Fibroblast of lung (primary cell): ENCODE data around the gene SEC14L3. TPM values are rescaled to one million over a fixed set of nuclear protein-coding genes. Genes with fewer than 3 reads are reported as not detected.

Source experiments
- DNase-seq, 2 donors: peaks; one replicate each; pipeline versions ENCODE4 v3.0.0 to v3.0.0-alpha.2; 2010; ENCODE audit warnings: low read depth in 2 of 2
- H2AFZ ChIP-seq: 2 replicates; pipeline ENCODE4 v1.5.1; 2012; ENCODE audit warnings: low read length, control low read depth, inconsistent platforms
- H3K27ac ChIP-seq: 2 replicates; pipeline ENCODE4 v1.5.1; 2011; ENCODE audit warnings: low read length, control low read depth; ENCODE audit not compliant: insufficient read depth
- H3K27me3 ChIP-seq: 2 replicates; pipeline ENCODE4 v1.5.1; 2011; ENCODE audit warnings: mild to moderate bottlenecking, low read length; ENCODE audit not compliant: control insufficient read depth, insufficient read depth
- H3K36me3 ChIP-seq: 2 replicates; pipeline ENCODE4 v1.5.1; 2011; ENCODE audit warnings: low read length; ENCODE audit not compliant: control insufficient read depth, insufficient read depth
- H3K4me1 ChIP-seq: 2 replicates; pipeline ENCODE4 v1.5.1; 2011; ENCODE audit warnings: low read length; ENCODE audit not compliant: control insufficient read depth, insufficient read depth; ENCODE audit errors: extremely low read depth
- H3K4me2 ChIP-seq: 2 replicates; pipeline ENCODE4 v1.5.1; 2011; ENCODE audit warnings: low read length, control low read depth; ENCODE audit not compliant: insufficient read depth; ENCODE audit errors: extremely low read depth
- H3K4me3 ChIP-seq, 4 experiments: fragments of 200-600 bp in 1 of 4; sonication (generic) in 1 of 4; replicated peaks in 1 of 4; 2 replicates each; pipeline ENCODE4 v1.5.1; 2011 to 2016; ENCODE audit warnings: low read length in 4 of 4, low read depth in 3 of 4, mild to moderate bottlenecking in 3 of 4, control low read depth in 2 of 4, inconsistent platforms in 1 of 4, mixed read lengths in 1 of 4; ENCODE audit not compliant: insufficient read depth in 1 of 4; ENCODE audit errors: control extremely low read depth in 1 of 4
- H3K79me2 ChIP-seq: 2 replicates; pipeline ENCODE4 v1.5.1; 2012; ENCODE audit warnings: mild to moderate bottlenecking, low read length, inconsistent platforms; ENCODE audit not compliant: control insufficient read depth, insufficient read depth
- H3K9ac ChIP-seq: 2 replicates; pipeline ENCODE4 v1.5.1; 2011; ENCODE audit warnings: mild to moderate bottlenecking, low read length, control low read depth; ENCODE audit not compliant: insufficient read depth
- H3K9me3 ChIP-seq: 2 replicates; pipeline ENCODE4 v1.5.1; 2012; ENCODE audit warnings: low read depth, low read length; ENCODE audit not compliant: control insufficient read depth, insufficient read depth
- H4K20me1 ChIP-seq: 2 replicates; pipeline ENCODE4 v1.5.1; 2011; ENCODE audit warnings: low read length; ENCODE audit not compliant: control insufficient read depth, insufficient read depth; ENCODE audit errors: extremely low read depth
- CTCF ChIP-seq, 2 donors: IDR thresholded peaks in 1 of 2; conservative IDR thresholded peaks in 1 of 2; 1 replicate in 1 of 2; 2 replicates in 1 of 2; pipeline ENCODE4 v1.5.1; 2011 to 2012; ENCODE audit warnings: low read length in 2 of 2, control low read depth in 1 of 2, inconsistent platforms in 1 of 2, low read depth in 1 of 2, mild to moderate bottlenecking in 1 of 2
- EZH2 ChIP-seq: IDR thresholded peaks from 2 replicates; pipeline ENCODE4 v1.5.1; 2012; ENCODE audit warnings: low read length, control low read depth, mild to moderate bottlenecking; ENCODE audit errors: missing control alignments
- polyA plus RNA-seq, 2 donors: library from polyadenylated mRNA; depleted of rRNA in 1 of 2; stranded (reverse) in 1 of 2; unstranded in 1 of 2; fragments of >200 nt; gene quantifications; 2 replicates each; pipeline ENCODE4 v1.2.1, GENCODE V29; 2011 to 2012; ENCODE audit warnings: missing spikeins in 1 of 2
- total RNA-seq: library from RNA; depleted of rRNA; stranded (reverse); fragments of >200 nt; gene quantifications from 2 replicates; pipeline ENCODE4 v1.2.1, GENCODE V29; 2014

SEC14L3 gene
- total and polyA plus RNA-seq, 2 donors (not counting 1 experiment from before 2014, with no cell fraction given): not detected

DNA sequence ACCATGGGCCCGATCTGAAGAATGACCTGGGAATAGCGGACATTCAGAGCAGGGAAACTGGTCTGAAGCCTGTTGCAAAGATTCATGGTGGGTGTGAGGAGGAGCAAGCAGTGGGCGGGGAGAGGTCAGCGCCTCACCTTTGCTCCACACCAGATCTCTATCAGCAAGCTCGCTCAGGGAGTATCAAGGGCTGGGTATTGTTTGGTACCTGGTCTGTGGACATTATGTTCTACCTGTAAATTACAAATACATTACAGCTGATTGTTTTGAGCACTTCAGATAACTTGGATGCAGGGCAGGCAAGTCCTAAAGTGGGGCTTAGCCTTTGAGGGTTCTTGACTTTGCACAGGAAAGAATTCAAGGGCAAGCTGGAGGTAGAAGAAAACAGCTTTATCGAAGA lies 44.5 kb upstream of the SEC14L3 start:
- Histone ChIP-seq H3K79me2 (no peaks in the 10 kb centered on the region), H3K9ac (no peak overlapping the region), H3K4me1 (no peaks in the 10 kb centered on the region), H4K20me1 (no peaks in the 10 kb centered on the region), H3K27me3 (peaks cover 3% of the 10 kb centered on the region), H3K27ac (no peak overlapping the region), H3K4me3 (no peak overlapping the region), H2AFZ (no peak overlapping the region), H3K4me2 (no peak overlapping the region), H3K36me3 (no peaks in the 10 kb centered on the region), H3K9me3 (no peaks in the 10 kb centered on the region)
- TF ChIP-seq EZH2 (no peak), CTCF (conservative IDR thresholded peaks at IDR 0.05 in 1 of 2, IDR thresholded peaks at IDR 0.05 in 1 of 2; ENCODE audit: low read depth in 1 of 2, low read length in 2 of 2) (no peak)
- DNase-seq: no peak

DNA sequence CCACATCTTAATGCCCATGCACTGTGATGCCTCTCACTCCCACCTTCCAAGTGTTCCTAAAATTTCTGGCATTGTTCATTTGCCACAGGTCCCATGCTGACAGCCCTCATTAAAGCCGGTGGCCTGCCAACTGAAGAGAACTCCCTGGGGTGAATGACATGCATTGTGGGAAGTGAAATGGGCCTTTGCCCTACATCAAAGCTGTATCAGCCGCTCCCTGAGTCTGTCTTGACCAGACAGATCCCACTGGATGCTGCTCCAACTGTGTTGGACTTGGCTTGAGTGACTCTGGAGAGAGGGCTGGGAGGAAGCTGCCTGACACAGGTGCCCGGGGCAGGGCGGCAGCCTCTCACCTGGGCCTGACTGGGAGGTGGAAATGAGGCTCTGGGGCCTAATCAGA lies 42.4 kb upstream of the SEC14L3 start:
- no peaks in the 10 kb centered on the region for H3K79me2 ChIP-seq
- no peak overlapping the region for H3K9ac ChIP-seq
- no peaks in the 10 kb centered on the region for H3K9me3 ChIP-seq
- no peak overlapping the region for H3K4me2 ChIP-seq
- no peak overlapping the region for H3K27ac ChIP-seq
- no peak for TF ChIP-seq EZH2
- no peak for TF ChIP-seq CTCF (conservative IDR thresholded peaks at IDR 0.05 in 1 of 2, IDR thresholded peaks at IDR 0.05 in 1 of 2; ENCODE audit: low read depth in 1 of 2, low read length in 2 of 2)
- H3K4me1 ChIP-seq: no peaks in the 10 kb centered on the region
- DNase-seq: no peak
- H3K36me3 ChIP-seq: no peaks in the 10 kb centered on the region
- no peaks in the 10 kb centered on the region for H4K20me1 ChIP-seq
- H2AFZ ChIP-seq: no peak overlapping the region
- H3K27me3 ChIP-seq: peaks cover 4% of the 10 kb centered on the region
- no peak overlapping the region for H3K4me3 ChIP-seq

GRCh38 chr22:30513462-30513861 lies 41.6 kb upstream of the SEC14L3 start:
- Histone ChIP-seq H3K27ac (no peak overlapping the region), H3K9me3 (no peaks in the 10 kb centered on the region), H3K4me3 (no peak overlapping the region), H3K9ac (no peak overlapping the region), H3K4me2 (no peak overlapping the region), H2AFZ (no peak overlapping the region), H3K27me3 (peaks cover 4% of the 10 kb centered on the region), H3K79me2 (no peaks in the 10 kb centered on the region), H4K20me1 (no peaks in the 10 kb centered on the region), H3K4me1 (no peaks in the 10 kb centered on the region), H3K36me3 (no peaks in the 10 kb centered on the region)
- no peak for DNase-seq
- TF ChIP-seq CTCF (conservative IDR thresholded peaks at IDR 0.05 in 1 of 2, IDR thresholded peaks at IDR 0.05 in 1 of 2; ENCODE audit: low read depth in 1 of 2, low read length in 2 of 2): no peak
- TF ChIP-seq EZH2: no peak
